ENCODE data around the gene MRPS10.

MRPS10 gene

GRCh38 chr6:42168650-42169049 is 49.0 kb downstream of the MRPS10 start:
- H3K4me3 ChIP-seq (replicated peaks; ENCODE audit: low read depth, low read length) = no peak overlapping the region
- DNase-seq (ENCODE audit: low read depth) = no peak
- peak; percentile 6 for TF ChIP-seq CTCF (IDR thresholded peaks at IDR 0.05; ENCODE audit: low read length, missing control alignments)

GRCh38 chr6:42166444-42167141 is 51.1 kb downstream of the MRPS10 start:
- peak; percentile 96 for TF ChIP-seq CTCF (IDR thresholded peaks at IDR 0.05; ENCODE audit: low read length, missing control alignments)
- DNase-seq (ENCODE audit: low read depth) = peak; percentile 81

GRCh38 chr6:42165016-42165415 is 52.6 kb downstream of the MRPS10 start:
- H3K4me3 ChIP-seq (replicated peaks; ENCODE audit: low read depth, low read length) = no peak overlapping the region
- no peak for DNase-seq (ENCODE audit: low read depth)
- no peak for TF ChIP-seq CTCF (IDR thresholded peaks at IDR 0.05; ENCODE audit: low read length, missing control alignments)

More at GRCh38 chr6:42166444-42167141, 51.1 kb downstream of the MRPS10 start:
- no peak overlapping the region for H3K4me3 ChIP-seq (replicated peaks; ENCODE audit: low read depth, low read length)

GRCh38 chr6:42163981-42164380 is 53.7 kb downstream of the MRPS10 start:
- DNase-seq (ENCODE audit: low read depth) = no peak
- H3K4me3 ChIP-seq (replicated peaks; ENCODE audit: low read depth, low read length) = no peak overlapping the region
- TF ChIP-seq CTCF (IDR thresholded peaks at IDR 0.05; ENCODE audit: low read length, missing control alignments) = no peak

- no peak for DNase-seq (ENCODE audit: low read depth)
- no peak overlapping the region for H3K4me3 ChIP-seq (replicated peaks; ENCODE audit: low read depth, low read length)
- TF ChIP-seq CTCF (IDR thresholded peaks at IDR 0.05; ENCODE audit: low read length, missing control alignments) = no peak
Measured at GRCh38 chr6:42162812-42163211, 54.8 kb downstream of the MRPS10 start.

GRCh38 chr6:42162384-42162783 is 55.3 kb downstream of the MRPS10 start:
- H3K4me3 ChIP-seq (replicated peaks; ENCODE audit: low read depth, low read length) = no peak overlapping the region
- no peak for DNase-seq (ENCODE audit: low read depth)
- no peak for TF ChIP-seq CTCF (IDR thresholded peaks at IDR 0.05; ENCODE audit: low read length, missing control alignments)

GRCh38 chr6:42159431-42160024 is 58.1 kb downstream of the MRPS10 start:
- H3K4me3 ChIP-seq (replicated peaks; ENCODE audit: low read depth, low read length) = no peak overlapping the region
- DNase-seq (ENCODE audit: low read depth) = no peak
- TF ChIP-seq CTCF (IDR thresholded peaks at IDR 0.05; ENCODE audit: low read length, missing control alignments) = no peak

Measured in fibroblast of pulmonary artery (primary cell).